Measurements from ENCODE around the gene SEC23B.

SEC23B gene

DNA sequence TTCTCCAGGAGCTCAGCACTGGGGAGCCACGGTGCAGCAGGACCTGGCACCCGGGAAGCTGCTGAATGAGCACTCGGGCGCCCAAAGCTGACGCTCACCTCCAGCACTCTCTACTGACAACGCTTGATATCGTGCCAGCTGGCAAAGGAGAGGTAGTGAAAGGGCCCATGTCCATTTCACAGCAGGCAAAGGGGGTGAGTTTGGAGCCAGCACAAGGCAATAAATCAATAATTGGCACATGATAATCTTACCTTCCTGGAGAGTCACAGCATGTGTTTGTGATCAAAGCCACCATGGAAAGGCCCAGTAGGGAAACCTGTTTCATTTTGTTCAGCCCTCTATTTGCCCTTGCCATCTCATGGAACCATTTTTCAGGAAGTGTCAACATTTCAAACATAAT lies 36.2 kb downstream of the SEC23B start:
- Histone ChIP-seq H3K36me3 (ENCODE audit: insufficient read depth, low read length) (peaks cover 19% of the 10 kb centered on the region), H3K4me3 (ENCODE audit: low read depth, low read length) (no peak overlapping the region)

GRCh38 chr20:18545566-18545965 lies 37.8 kb downstream of the SEC23B start:
- Histone ChIP-seq H3K27me3 (ENCODE audit: insufficient read depth, low read length) (no peaks in the 10 kb centered on the region), H3K4me1 (ENCODE audit: control insufficient read depth, insufficient read depth, low read length, unreplicated experiment) (peaks cover 28% of the 10 kb centered on the region), H2AFZ (ENCODE audit: low read length, unreplicated experiment) (no peak overlapping the region), H3K79me2 (ENCODE audit: control insufficient read depth, insufficient read depth, low read length, unreplicated experiment) (no peaks in the 10 kb centered on the region), H3K4me3 (ENCODE audit: low read depth, low read length) (no peak overlapping the region), H3K27ac (ENCODE audit: low read depth, low read length) (no peak overlapping the region), H3K36me3 (ENCODE audit: insufficient read depth, low read length) (peaks cover 22% of the 10 kb centered on the region)

More for the DNA sequence above, 36.2 kb downstream of the SEC23B start:
- no peaks in the 10 kb centered on the region for H3K27me3 ChIP-seq (ENCODE audit: insufficient read depth, low read length)
- peaks cover 29% of the 10 kb centered on the region for H3K4me1 ChIP-seq (ENCODE audit: control insufficient read depth, insufficient read depth, low read length, unreplicated experiment)
- no peak overlapping the region for H2AFZ ChIP-seq (ENCODE audit: low read length, unreplicated experiment)
- H3K79me2 ChIP-seq (ENCODE audit: control insufficient read depth, insufficient read depth, low read length, unreplicated experiment): no peaks in the 10 kb centered on the region
- no peak overlapping the region for H3K27ac ChIP-seq (ENCODE audit: low read depth, low read length)

DNA sequence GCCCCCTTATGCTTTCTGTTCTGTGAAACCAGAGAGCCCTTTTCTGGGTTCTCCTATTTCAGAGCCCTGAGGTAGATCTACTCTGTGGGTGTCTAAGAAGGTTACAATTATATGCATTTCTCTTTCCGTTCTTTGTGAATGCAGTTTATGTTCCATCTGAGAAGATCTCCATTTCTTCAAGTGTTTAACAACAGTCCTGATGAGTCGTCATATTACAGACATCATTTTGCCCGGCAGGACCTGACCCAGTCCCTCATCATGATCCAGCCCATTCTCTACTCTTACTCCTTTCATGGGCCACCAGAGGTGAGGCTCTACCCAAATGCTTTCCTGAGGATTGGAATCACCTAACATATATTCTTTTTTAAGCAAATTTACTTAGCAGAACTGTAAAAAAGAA lies 40.7 kb downstream of the SEC23B start:
- H3K79me2 ChIP-seq (ENCODE audit: control insufficient read depth, insufficient read depth, low read length, unreplicated experiment): no peaks in the 10 kb centered on the region
- no peaks in the 10 kb centered on the region for H3K27me3 ChIP-seq (ENCODE audit: insufficient read depth, low read length)
- H3K4me1 ChIP-seq (ENCODE audit: control insufficient read depth, insufficient read depth, low read length, unreplicated experiment): peaks cover 1% of the 10 kb centered on the region
- H2AFZ ChIP-seq (ENCODE audit: low read length, unreplicated experiment): no peak overlapping the region
- H3K4me3 ChIP-seq (ENCODE audit: low read depth, low read length): no peak overlapping the region
- H3K27ac ChIP-seq (ENCODE audit: low read depth, low read length): no peak overlapping the region
- H3K36me3 ChIP-seq (ENCODE audit: insufficient read depth, low read length): peaks cover 16% of the 10 kb centered on the region

DNA sequence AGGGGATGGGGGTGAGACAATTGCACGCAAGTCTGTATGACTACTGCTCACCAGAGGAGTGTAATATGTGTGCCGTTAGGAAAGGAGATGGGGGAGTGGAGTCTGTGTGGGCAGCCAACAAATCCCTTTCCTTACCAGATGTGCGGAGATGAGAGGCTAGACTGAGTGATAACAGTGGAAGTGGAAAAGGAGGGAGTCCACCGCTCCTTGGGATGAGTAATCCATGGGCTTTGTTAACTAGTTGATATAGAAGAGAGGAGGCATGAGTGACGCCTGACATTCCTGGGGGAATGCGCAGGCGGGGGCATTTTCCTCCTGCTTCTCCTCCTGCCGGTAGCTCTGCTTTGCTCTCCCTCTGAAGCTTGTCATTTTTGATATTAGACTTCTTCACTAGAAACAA lies 46.0 kb downstream of the SEC23B start:
- Histone ChIP-seq H3K36me3 (ENCODE audit: insufficient read depth, low read length) (peaks cover 16% of the 10 kb centered on the region), H3K79me2 (ENCODE audit: control insufficient read depth, insufficient read depth, low read length, unreplicated experiment) (no peaks in the 10 kb centered on the region), H3K27me3 (ENCODE audit: insufficient read depth, low read length) (no peaks in the 10 kb centered on the region)

GRCh38 chr20:18566892-18567738 lies 59.4 kb downstream of the SEC23B start, which contains the start of gene SMIM26:
SMIM26 (plus strand) TSS chr20:18567432; CDS start chr20:18567479, 47 bp downstream.
- H3K4me3 ChIP-seq (ENCODE audit: low read depth, low read length): peak within 1 kb of the TSS; percentile 95
- H3K27me3 ChIP-seq (ENCODE audit: insufficient read depth, low read length): no peaks in the 10 kb centered on the region
- H3K4me1 ChIP-seq (ENCODE audit: control insufficient read depth, insufficient read depth, low read length, unreplicated experiment): peaks cover 6% of the 10 kb centered on the region
- peaks cover 17% of the 10 kb centered on the region for H3K79me2 ChIP-seq (ENCODE audit: control insufficient read depth, insufficient read depth, low read length, unreplicated experiment)
- peaks cover 2% of the 10 kb centered on the region for H3K36me3 ChIP-seq (ENCODE audit: insufficient read depth, low read length)
- H3K27ac ChIP-seq (ENCODE audit: low read depth, low read length): peak within 1 kb of the TSS; percentile 56
- peak within 1 kb of the TSS; percentile 99 for H2AFZ ChIP-seq (ENCODE audit: low read length, unreplicated experiment)

More for the DNA sequence above, 46.0 kb downstream of the SEC23B start:
- Histone ChIP-seq H3K27ac (ENCODE audit: low read depth, low read length) (no peak overlapping the region), H3K4me1 (ENCODE audit: control insufficient read depth, insufficient read depth, low read length, unreplicated experiment) (no peaks in the 10 kb centered on the region), H3K4me3 (ENCODE audit: low read depth, low read length) (no peak overlapping the region), H2AFZ (ENCODE audit: low read length, unreplicated experiment) (no peak overlapping the region)

DNA sequence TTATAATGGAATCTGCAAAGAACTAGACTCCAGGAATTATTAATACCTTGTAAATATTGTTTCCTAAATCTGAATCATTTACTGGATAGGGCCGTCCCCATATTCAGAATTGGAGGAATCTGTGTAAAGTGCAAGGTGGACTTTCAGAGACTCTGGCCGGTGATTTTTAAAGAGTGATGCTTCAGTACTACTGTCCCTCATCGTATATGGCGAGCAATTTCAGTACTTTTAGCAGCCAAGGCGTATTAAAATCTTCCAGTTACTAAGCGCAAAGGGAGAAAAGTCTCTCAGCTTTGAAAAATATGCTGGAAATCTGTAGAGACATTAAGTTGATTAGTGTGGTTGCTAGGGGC lies 60.0 kb downstream of the SEC23B start:
- Histone ChIP-seq H3K36me3 (ENCODE audit: insufficient read depth, low read length) (no peaks in the 10 kb centered on the region; the same call in 1 of the 2 replicates), H3K4me3 (ENCODE audit: low read depth, low read length) (peak overlapping the region; percentile 95), H2AFZ (ENCODE audit: low read length, unreplicated experiment) (peak overlapping the region; percentile 43), H3K4me1 (ENCODE audit: control insufficient read depth, insufficient read depth, low read length, unreplicated experiment) (peaks cover 6% of the 10 kb centered on the region), H3K27me3 (ENCODE audit: insufficient read depth, low read length) (no peaks in the 10 kb centered on the region), H3K27ac (ENCODE audit: low read depth, low read length) (peak overlapping the region; percentile 56), H3K79me2 (ENCODE audit: control insufficient read depth, insufficient read depth, low read length, unreplicated experiment) (peaks cover 17% of the 10 kb centered on the region)

DNA sequence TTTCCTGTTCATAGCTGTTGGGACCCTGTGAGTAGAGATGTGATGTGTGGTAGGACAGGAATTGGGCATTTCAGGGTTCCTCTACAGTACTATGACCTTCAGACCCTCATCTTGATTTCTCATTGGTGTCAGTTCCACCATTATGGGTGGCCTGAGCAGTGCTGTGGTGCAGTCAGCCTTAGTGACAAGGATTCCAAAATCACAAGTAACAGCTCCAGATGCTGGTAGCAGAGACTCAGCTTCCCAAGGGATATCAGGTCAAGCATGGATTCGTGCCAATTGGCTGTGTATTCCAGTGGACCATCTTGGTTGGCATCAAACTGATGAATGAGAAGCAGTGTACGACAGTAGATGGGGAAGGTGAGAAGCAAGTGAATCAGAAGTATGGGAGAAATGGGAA lies 63.3 kb downstream of the SEC23B start:
- H3K27me3 ChIP-seq (ENCODE audit: insufficient read depth, low read length): no peaks in the 10 kb centered on the region
- H3K79me2 ChIP-seq (ENCODE audit: control insufficient read depth, insufficient read depth, low read length, unreplicated experiment): peaks cover 17% of the 10 kb centered on the region
- H3K4me1 ChIP-seq (ENCODE audit: control insufficient read depth, insufficient read depth, low read length, unreplicated experiment): peaks cover 6% of the 10 kb centered on the region
- no peak overlapping the region for H3K27ac ChIP-seq (ENCODE audit: low read depth, low read length)
- no peaks in the 10 kb centered on the region; the same call in 1 of the 2 replicates for H3K36me3 ChIP-seq (ENCODE audit: insufficient read depth, low read length)
- no peak overlapping the region for H2AFZ ChIP-seq (ENCODE audit: low read length, unreplicated experiment)
- H3K4me3 ChIP-seq (ENCODE audit: low read depth, low read length): no peak overlapping the region

- H3K27me3 ChIP-seq (ENCODE audit: insufficient read depth, low read length): no peaks in the 10 kb centered on the region
- no peak overlapping the region for H3K4me3 ChIP-seq (ENCODE audit: low read depth, low read length)
- peaks cover 2% of the 10 kb centered on the region for H3K4me1 ChIP-seq (ENCODE audit: control insufficient read depth, insufficient read depth, low read length, unreplicated experiment)
- H3K27ac ChIP-seq (ENCODE audit: low read depth, low read length): no peak overlapping the region
- H3K79me2 ChIP-seq (ENCODE audit: control insufficient read depth, insufficient read depth, low read length, unreplicated experiment): peaks cover 13% of the 10 kb centered on the region
- no peaks in the 10 kb centered on the region; the same call in 1 of the 2 replicates for H3K36me3 ChIP-seq (ENCODE audit: insufficient read depth, low read length)
- H2AFZ ChIP-seq (ENCODE audit: low read length, unreplicated experiment): no peak overlapping the region
These were observed 63.8 kb downstream of the SEC23B start for GRCh38 chr20:18571578-18571977.

DNA sequence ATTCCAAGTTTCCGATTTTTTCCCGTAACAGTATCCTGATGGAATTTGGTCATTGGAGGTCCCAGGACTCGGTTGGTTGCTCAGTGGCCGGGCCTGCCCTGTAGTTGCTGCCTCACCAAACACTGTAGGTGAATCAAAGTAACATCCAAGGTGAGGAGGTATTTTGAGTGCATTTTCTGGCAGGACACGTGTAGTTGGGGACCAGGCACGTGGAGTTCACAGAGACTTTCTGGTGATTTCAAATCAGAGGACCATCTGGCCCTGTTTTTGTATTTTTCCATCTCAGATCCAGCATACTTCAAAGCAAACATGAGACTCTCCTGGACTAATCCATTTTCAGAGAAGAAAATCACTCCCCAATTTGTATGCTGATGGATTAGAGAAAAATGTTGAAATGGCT lies 70.2 kb downstream of the SEC23B start:
- no peaks in the 10 kb centered on the region for H3K79me2 ChIP-seq (ENCODE audit: control insufficient read depth, insufficient read depth, low read length, unreplicated experiment)
- H3K27ac ChIP-seq (ENCODE audit: low read depth, low read length): no peak overlapping the region
- no peaks in the 10 kb centered on the region for H3K4me1 ChIP-seq (ENCODE audit: control insufficient read depth, insufficient read depth, low read length, unreplicated experiment)
- H2AFZ ChIP-seq (ENCODE audit: low read length, unreplicated experiment): no peak overlapping the region
- H3K36me3 ChIP-seq (ENCODE audit: insufficient read depth, low read length): no peaks in the 10 kb centered on the region
- no peak overlapping the region for H3K4me3 ChIP-seq (ENCODE audit: low read depth, low read length)
- H3K27me3 ChIP-seq (ENCODE audit: insufficient read depth, low read length): no peaks in the 10 kb centered on the region

DNA sequence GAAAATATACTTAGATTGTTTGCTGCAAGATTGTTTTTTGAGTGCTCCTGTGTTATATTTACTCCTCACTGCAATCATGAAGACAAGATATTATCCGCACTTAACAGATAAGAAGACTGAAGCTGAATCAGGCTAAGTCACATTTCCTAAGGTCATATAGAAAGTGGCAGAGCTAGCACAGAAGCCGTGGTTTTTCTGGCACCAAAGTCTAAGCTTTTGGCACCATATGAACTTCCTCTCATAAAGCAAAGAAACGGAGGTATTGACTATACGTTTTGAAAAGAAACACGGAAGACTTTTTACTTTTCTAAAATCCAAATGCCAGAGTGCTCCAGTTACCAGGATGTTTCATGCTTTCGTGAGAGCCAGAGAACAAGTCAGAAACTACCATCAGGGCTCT lies 70.8 kb downstream of the SEC23B start:
- Histone ChIP-seq H2AFZ (ENCODE audit: low read length, unreplicated experiment) (no peak overlapping the region), H3K36me3 (ENCODE audit: insufficient read depth, low read length) (no peaks in the 10 kb centered on the region), H3K4me3 (ENCODE audit: low read depth, low read length) (no peak overlapping the region), H3K4me1 (ENCODE audit: control insufficient read depth, insufficient read depth, low read length, unreplicated experiment) (no peaks in the 10 kb centered on the region), H3K27me3 (ENCODE audit: insufficient read depth, low read length) (no peaks in the 10 kb centered on the region), H3K79me2 (ENCODE audit: control insufficient read depth, insufficient read depth, low read length, unreplicated experiment) (no peaks in the 10 kb centered on the region), H3K27ac (ENCODE audit: low read depth, low read length) (no peak overlapping the region)

GRCh38 chr20:18580012-18580411 lies 72.3 kb downstream of the SEC23B start:
- H3K27me3 ChIP-seq (ENCODE audit: insufficient read depth, low read length): no peaks in the 10 kb centered on the region
- H3K4me3 ChIP-seq (ENCODE audit: low read depth, low read length): no peak overlapping the region
- H3K4me1 ChIP-seq (ENCODE audit: control insufficient read depth, insufficient read depth, low read length, unreplicated experiment): no peaks in the 10 kb centered on the region
- H3K79me2 ChIP-seq (ENCODE audit: control insufficient read depth, insufficient read depth, low read length, unreplicated experiment): no peaks in the 10 kb centered on the region
- no peak overlapping the region for H3K27ac ChIP-seq (ENCODE audit: low read depth, low read length)
- no peak overlapping the region for H2AFZ ChIP-seq (ENCODE audit: low read length, unreplicated experiment)
- no peaks in the 10 kb centered on the region for H3K36me3 ChIP-seq (ENCODE audit: insufficient read depth, low read length)

All from ACC112 (cell line).